Subcutaneous abdominal adipose tissue (tissue), 5 donors: ENCODE measurements around the gene ZFP1.
A peak's percentile ranks its signal among the peaks of the same experiment; 100 is the strongest.

Experiments
- H3K27ac ChIP-seq: one replicate; pipeline ENCODE4 v1.7.0; 2013; ENCODE audit warnings: low read depth, mild to moderate bottlenecking, inconsistent platforms, low read length, moderate library complexity
- H3K27me3 ChIP-seq, 5 donors: one replicate each; pipeline ENCODE4 v1.7.0; 2013; ENCODE audit warnings: low read length in 5 of 5, inconsistent platforms in 1 of 5; ENCODE audit not compliant: control insufficient read depth in 5 of 5, insufficient read depth in 4 of 5
- H3K36me3 ChIP-seq, 5 donors: one replicate each; pipeline ENCODE4 v1.7.0; 2013; ENCODE audit warnings: low read length in 5 of 5; ENCODE audit not compliant: control insufficient read depth in 5 of 5, insufficient read depth in 5 of 5
- H3K4me1 ChIP-seq, 5 donors: one replicate each; pipeline ENCODE4 v1.7.0; 2013; ENCODE audit warnings: low read length in 5 of 5, mild to moderate bottlenecking in 3 of 5, moderate library complexity in 1 of 5; ENCODE audit not compliant: control insufficient read depth in 5 of 5, insufficient read depth in 5 of 5
- H3K4me3 ChIP-seq, 5 donors: one replicate each; pipeline ENCODE4 v1.7.0; 2013; ENCODE audit warnings: low read length in 5 of 5, low read depth in 1 of 5
- H3K9ac ChIP-seq, 5 donors: one replicate each; pipeline ENCODE4 v1.7.0; 2013; ENCODE audit warnings: low read length in 5 of 5, mild to moderate bottlenecking in 4 of 5, moderate library complexity in 3 of 5
- H3K9me3 ChIP-seq, 5 donors: one replicate each; pipeline ENCODE4 v1.7.0; 2013; ENCODE audit warnings: low read length in 5 of 5; ENCODE audit not compliant: control insufficient read depth in 5 of 5
- donor health status: healthy.
- donor health status: healthy.
- donor health status: healthy.
- donor health status: healthy.
- donor health status: healthy.

Gene ZFP1

DNA sequence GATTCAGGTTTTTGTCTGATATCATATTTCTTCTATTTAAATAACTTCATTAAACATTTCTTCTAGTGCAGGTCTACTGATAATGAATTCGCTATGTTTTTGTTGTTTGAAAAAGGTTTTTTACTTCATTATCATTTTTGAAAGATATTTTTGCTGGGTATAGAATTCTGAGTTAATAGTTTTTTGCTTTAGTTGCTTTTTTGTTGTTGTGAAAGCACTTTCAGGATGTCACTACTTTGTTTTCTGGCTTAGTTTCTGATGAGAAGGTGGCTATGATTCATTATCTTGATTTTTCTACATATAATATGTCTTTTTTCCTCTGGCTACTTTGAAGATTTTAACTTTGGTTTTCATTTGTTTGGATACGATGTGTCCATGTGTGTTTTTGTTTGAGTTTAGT lies 3.5 kb downstream of the ZFP1 start:
- no peaks in the 10 kb centered on the region for H3K27me3 ChIP-seq
- H3K9ac ChIP-seq = no peak overlapping the region
- H3K36me3 ChIP-seq = peaks cover 4 to 9% (median 6%) of the 10 kb centered on the region in 5 donors
- peaks cover 2 to 8% (median 6%) of the 10 kb centered on the region in 5 donors for H3K4me1 ChIP-seq
- no peak overlapping the region for H3K4me3 ChIP-seq
- no peak overlapping the region for H3K27ac ChIP-seq
- peaks cover 3 to 22% (median 12%) of the 10 kb centered on the region in 5 donors for H3K9me3 ChIP-seq

DNA sequence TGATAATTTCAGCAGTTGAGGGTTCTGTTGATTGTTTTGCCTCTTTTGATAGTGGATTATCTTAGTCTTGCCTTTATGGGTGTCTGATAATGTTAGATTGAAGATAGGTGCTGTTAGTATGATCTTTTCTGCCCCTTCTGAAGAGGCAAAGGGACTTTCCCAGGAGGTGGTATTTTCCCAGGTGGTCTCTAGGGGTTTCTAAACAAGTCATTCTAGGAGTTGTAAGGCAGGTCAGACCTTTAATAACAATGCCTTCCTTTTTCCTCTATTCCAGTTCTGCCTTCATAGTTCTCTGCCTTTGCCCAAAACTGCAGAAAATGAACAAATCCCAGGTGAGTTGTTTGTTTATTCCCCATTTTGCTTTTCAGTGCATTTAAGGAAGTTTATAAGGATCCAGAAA lies 4.3 kb downstream of the ZFP1 start:
- Histone ChIP-seq H3K27me3 (no peaks in the 10 kb centered on the region), H3K27ac (no peak overlapping the region), H3K4me1 (peaks cover 2 to 8% (median 6%) of the 10 kb centered on the region in 5 donors), H3K9ac (no peak overlapping the region), H3K4me3 (no peak overlapping the region), H3K36me3 (peaks cover 5 to 9% (median 6%) of the 10 kb centered on the region in 5 donors), H3K9me3 (peaks cover 3 to 22% (median 12%) of the 10 kb centered on the region in 5 donors)

- Histone ChIP-seq H3K36me3 (peaks cover 3 to 11% (median 5%) of the 10 kb centered on the region in 5 donors), H3K4me3 (no peak overlapping the region), H3K27ac (no peak overlapping the region), H3K4me1 (no peaks in the 10 kb centered on the region), H3K27me3 (no peaks in the 10 kb centered on the region), H3K9ac (no peak overlapping the region), H3K9me3 (no peaks in the 10 kb centered on the region)
Observed at GRCh38 chr16:75160386-75160785, 12.1 kb downstream of the ZFP1 start.

GRCh38 chr16:75169899-75170405 lies 21.6 kb downstream of the ZFP1 start:
- H3K36me3 ChIP-seq = peaks cover 33 to 44% (median 38%) of the 10 kb centered on the region in 5 donors
- peaks cover 0 to 1% (median 0%) of the 10 kb centered on the region in 5 donors for H3K27me3 ChIP-seq
- peaks cover 16 to 55% (median 41%) of the 10 kb centered on the region in 5 donors for H3K9me3 ChIP-seq
- H3K4me3 ChIP-seq = peak overlapping the region in 3 of 5 donors; percentile 9 to 30 (median 13)
- no peak overlapping the region for H3K27ac ChIP-seq
- H3K4me1 ChIP-seq = peaks cover 0 to 3% (median 0%) of the 10 kb centered on the region in 5 donors
- no peak overlapping the region for H3K9ac ChIP-seq

GRCh38 chr16:75172578-75172977 lies 24.3 kb downstream of the ZFP1 start:
- Histone ChIP-seq H3K9ac (no peak overlapping the region), H3K4me3 (no peak overlapping the region), H3K4me1 (peaks cover 0 to 3% (median 0%) of the 10 kb centered on the region in 5 donors), H3K9me3 (peaks cover 21 to 70% (median 51%) of the 10 kb centered on the region in 5 donors), H3K27me3 (peaks cover 0 to 5% (median 0%) of the 10 kb centered on the region in 5 donors), H3K36me3 (peaks cover 25 to 36% (median 27%) of the 10 kb centered on the region in 5 donors), H3K27ac (no peak overlapping the region)

- Histone ChIP-seq H3K36me3 (peaks cover 1 to 19% (median 8%) of the 10 kb centered on the region in 5 donors), H3K9ac (no peak overlapping the region), H3K4me3 (no peak overlapping the region), H3K4me1 (peaks cover 0 to 2% (median 0%) of the 10 kb centered on the region in 5 donors), H3K27ac (no peak overlapping the region), H3K9me3 (peaks cover 12 to 51% (median 41%) of the 10 kb centered on the region in 5 donors), H3K27me3 (peaks cover 0 to 5% (median 0%) of the 10 kb centered on the region in 5 donors)
Observed at GRCh38 chr16:75175074-75175473, 26.8 kb downstream of the ZFP1 start.

GRCh38 chr16:75176926-75177325 lies 28.6 kb downstream of the ZFP1 start:
- Histone ChIP-seq H3K4me3 (peak overlapping the region in 2 of 5 donors; percentile 5 to 22), H3K4me1 (no peaks in the 10 kb centered on the region), H3K27me3 (peaks cover 0 to 5% (median 0%) of the 10 kb centered on the region in 5 donors), H3K9me3 (peaks cover 5 to 41% (median 30%) of the 10 kb centered on the region in 5 donors), H3K9ac (no peak overlapping the region), H3K27ac (no peak overlapping the region), H3K36me3 (peaks cover 0 to 4% (median 0%) of the 10 kb centered on the region in 5 donors)

DNA sequence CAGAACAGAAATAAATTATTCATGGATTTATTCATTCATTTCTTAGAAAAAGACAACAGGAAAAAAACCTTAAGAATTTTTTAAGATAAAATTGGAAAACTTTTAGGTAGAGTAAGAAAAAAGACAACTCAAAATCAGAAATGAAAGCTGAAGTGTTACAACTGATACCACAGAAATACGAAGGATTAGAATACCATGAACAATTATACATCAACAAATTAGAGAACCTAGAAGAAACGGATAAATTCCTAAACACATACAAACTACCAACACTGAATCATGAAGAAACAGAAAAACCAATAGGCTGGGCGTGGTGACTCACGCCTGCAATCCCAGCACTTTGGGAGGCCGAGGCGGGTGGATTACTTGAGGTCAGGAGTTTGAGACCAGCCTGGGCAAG lies 30.9 kb downstream of the ZFP1 start:
- Histone ChIP-seq H3K4me3 (no peak overlapping the region), H3K9me3 (peaks cover 5 to 21% (median 21%) of the 10 kb centered on the region in 5 donors), H3K36me3 (no peaks in the 10 kb centered on the region), H3K4me1 (no peaks in the 10 kb centered on the region), H3K27ac (no peak overlapping the region), H3K9ac (no peak overlapping the region), H3K27me3 (peaks cover 0 to 5% (median 0%) of the 10 kb centered on the region in 5 donors)

GRCh38 chr16:75181630-75182029 lies 33.3 kb downstream of the ZFP1 start:
- no peaks in the 10 kb centered on the region for H3K27me3 ChIP-seq
- peaks cover 1 to 12% (median 7%) of the 10 kb centered on the region in 5 donors for H3K9me3 ChIP-seq
- no peak overlapping the region for H3K9ac ChIP-seq
- H3K4me1 ChIP-seq = no peaks in the 10 kb centered on the region
- H3K4me3 ChIP-seq = no peak overlapping the region
- H3K36me3 ChIP-seq = no peaks in the 10 kb centered on the region
- no peak overlapping the region for H3K27ac ChIP-seq

DNA sequence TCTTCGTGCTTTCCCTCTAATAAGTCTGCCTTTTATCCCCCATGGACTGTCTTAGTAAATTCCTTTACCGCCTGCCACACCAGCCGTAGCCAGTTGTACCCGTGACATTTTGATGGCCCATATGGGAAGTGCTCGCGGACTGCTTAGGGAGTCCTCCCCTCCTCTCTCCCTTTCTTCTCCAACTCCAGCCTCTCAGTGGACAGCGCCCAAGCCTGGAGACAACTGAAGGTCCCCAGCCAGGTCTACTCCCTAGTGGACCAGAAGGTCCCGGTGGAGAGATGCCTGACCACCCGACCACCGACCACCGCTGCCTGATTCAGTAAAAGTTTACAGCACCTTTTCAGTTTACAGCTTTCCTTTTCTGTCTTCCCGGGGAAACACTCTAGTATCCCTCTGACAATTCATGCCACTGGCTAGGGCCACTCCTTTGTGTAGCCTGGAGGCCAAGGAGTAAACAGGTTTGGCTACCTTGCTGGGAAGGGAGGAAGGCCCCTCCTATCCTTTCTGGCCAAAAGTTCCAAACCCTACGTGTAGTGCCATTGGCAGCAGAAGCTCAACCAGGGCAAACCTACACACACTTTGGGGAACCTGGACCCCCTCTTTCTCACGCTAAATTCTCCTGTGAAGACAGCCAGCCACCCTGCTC lies 40.6 kb downstream of the ZFP1 start:
- H3K36me3 ChIP-seq = no peaks in the 10 kb centered on the region
- H3K4me1 ChIP-seq = no peaks in the 10 kb centered on the region
- H3K27me3 ChIP-seq = peaks cover 0 to 10% (median 0%) of the 10 kb centered on the region in 5 donors
- no peaks in the 10 kb centered on the region for H3K9me3 ChIP-seq
- H3K4me3 ChIP-seq = no peak overlapping the region
- H3K27ac ChIP-seq = no peak overlapping the region
- no peak overlapping the region for H3K9ac ChIP-seq
